Stomach (tissue), 4 donors: Measurements from ENCODE around the gene ITGB4.

ENCODE experiments used
- CTCF ChIP-seq, 7 experiments: fragments of 450-650 bp in 4 of 7; fragments of 200-600 bp in 3 of 7; sonication (generic) in 3 of 7; IDR thresholded peaks; one replicate each; pipeline ENCODE4 v1.5.1; 2016 to 2019; ENCODE audit warnings: antibody characterized with exemption in 7 of 7, control low read depth in 2 of 7, mild to moderate bottlenecking in 1 of 7
- POLR2AphosphoS5 ChIP-seq, 3 donors: sonication (generic); formaldehyde crosslinking; IDR thresholded peaks; one replicate each; pipeline ENCODE4 v1.6.1; 2016; ENCODE audit warnings: antibody characterized with exemption in 3 of 3

- TF ChIP-seq POLR2AphosphoS5 (IDR thresholded peaks at IDR 0.05) (no peak), CTCF (IDR thresholded peaks at IDR 0.05) (no peak)
These were observed 30.6 kb downstream of the ITGB4 start for GRCh38 chr17:75751676-75752404.
